Glomerular visceral epithelial cell (primary cell): ENCODE results near the gene RSL24D1.
"Not testable (repeated sequence)": the region's sequence is repeated elsewhere in the genome, so short reads cannot be mapped to it uniquely, and the experiment has no call there.

ENCODE experiments used
- DNase-seq: peaks from one replicate; pipeline ENCODE4 v3.0.0-alpha.2; 2016; ENCODE audit errors: extremely low spot score

RSL24D1 gene

DNA sequence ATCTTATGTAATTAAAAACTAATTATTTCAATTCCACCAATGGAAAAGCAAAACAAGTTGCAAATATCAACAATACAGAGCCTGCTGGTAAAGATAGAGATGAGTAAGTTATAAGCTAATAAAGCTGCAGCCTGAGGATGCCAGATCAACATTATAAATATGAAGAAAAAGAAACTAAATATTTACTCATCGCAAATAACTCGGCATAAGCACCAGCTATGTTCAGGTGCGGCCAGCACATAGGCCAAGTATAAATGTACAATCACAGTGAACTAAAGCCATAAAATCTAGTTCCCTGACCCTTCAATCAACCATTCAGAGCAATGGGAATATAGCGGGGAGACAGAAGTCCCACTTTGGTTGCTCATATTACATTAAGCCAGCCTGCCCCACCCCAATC, 7.7 kb upstream of the RSL24D1 start:
- DNase-seq: no peak

DNA sequence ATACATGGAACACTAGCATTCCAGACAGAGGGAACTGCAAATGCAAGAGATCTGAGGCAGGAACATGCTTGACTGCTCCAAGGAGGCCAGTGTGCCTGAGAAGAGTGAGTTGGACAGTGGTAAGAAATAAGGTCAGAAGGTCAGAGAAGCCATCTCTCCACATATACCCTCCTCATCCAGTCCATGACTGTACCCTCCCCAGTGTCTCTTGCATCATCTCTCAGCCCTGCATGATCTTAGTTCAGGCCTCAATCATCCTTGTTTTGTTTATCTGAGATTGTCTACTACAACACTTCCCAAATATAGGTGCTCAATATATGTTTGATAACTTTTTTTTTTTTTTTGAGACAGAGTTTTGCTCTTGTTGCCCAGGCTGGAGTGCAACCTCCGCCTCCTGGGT, 5.5 kb upstream of the RSL24D1 start:
- DNase-seq: no peak

DNA sequence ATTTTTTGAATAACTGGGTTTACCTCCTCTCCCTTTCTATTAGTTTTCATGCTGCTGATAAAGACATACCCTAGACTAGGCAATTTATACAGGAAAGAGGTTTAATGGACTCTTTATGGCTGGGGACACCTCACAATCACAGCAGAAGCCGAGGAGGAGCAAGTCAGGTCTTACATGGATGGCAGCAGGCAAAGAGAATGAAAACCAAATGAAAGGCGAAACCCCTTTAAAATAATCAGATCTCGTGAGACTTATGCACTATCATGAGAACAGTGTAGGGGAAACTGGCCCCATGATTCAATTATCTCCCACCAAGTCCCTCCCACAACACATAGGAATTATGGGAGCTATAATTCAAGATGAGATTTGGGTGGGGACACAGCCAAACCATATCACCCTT, 2.0 kb upstream of the RSL24D1 start:
- no peak for DNase-seq

DNA sequence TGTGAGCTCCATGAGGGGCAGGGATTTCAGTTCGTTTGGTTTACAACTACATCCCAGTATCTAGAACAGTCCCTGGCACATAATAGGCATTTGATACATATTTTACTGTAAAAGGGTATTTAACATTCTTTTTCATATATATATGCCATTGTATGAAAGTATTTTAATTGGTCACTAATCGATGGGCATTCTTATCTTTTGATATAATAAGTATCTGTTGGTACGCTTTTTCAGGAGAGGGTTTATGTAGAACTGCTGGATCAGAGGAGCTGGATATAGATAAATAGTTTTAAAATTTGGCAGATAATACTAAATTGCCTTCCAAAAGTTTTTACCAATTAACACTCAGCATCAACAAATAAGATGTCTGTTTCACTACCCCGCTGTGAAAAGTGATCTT, 978 bp upstream of the RSL24D1 start:
- DNase-seq: no peak

DNA sequence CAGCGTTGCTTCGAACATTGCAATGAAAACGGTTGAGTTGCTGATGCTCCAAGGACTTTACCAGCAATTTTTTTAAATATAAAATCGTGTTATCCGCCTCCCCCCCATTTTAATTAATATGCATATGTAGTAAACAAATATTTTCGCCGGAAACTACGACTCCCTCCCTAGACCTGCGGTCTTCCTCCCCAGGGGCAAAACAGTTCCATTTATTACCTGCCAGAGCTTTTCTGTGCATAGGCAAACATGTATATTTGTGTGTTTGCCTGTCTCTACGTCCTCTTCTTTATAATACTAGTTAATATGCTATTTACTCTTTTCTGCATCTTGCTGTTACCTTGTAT, 593 bp upstream of the RSL24D1 start:
- DNase-seq: no peak

DNA sequence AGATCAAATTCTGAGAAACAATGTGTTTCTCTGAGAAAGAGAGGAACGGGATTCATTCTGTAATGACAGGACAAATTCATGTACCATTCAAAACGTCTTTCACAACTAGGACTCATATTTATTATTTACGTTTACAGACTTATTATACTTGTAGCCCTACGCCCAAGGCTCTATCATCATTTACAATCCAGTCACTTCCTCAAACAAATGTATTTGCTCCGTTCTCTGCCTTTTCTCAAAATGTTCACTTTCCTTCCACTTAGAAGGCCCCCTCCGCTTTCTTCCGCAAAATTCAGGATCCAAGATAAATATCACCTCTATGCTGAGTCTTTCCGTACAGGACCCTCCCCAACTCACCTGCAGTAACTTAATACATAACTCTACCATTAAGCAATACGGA, 745 bp downstream of the RSL24D1 start:
- DNase-seq: no peak

DNA sequence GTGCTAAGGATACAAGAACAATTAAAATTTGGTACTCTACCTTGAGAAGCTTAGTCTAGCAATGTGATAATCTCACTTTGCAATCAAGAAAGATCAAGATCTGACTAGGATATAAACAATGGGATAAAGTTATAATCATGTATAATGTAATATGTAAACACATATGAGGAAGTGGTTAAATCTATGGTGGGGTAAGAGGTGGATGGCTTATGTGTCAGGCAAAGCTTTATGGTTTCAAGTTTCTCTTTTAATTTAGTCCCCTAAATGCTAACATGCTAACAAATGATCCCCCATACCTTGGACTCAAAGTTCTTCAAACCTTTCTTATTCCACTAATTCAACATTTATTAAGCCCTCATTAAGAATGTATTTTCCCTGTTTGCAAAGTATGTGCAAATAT, 2.5 kb downstream of the RSL24D1 start:
- DNase-seq: no peak

DNA sequence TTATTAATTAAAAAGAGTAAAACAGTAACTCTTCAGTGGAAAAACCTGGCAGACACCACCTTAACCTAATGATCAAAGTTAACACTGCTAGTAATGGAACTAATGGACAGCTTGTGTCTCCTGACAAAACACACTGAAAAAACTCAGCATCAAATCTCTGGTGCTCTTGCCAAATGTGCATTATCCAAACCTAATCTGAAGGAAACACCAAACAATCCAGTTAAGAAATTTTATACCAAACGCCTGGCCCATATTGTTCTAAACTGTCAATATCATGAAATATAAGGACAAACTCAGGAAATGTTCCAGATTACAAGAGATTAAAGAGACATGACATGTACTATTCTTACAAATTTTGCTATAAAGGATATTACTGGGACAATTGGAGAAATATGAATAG, 10.4 kb downstream of the RSL24D1 start:
- DNase-seq: no peak

DNA sequence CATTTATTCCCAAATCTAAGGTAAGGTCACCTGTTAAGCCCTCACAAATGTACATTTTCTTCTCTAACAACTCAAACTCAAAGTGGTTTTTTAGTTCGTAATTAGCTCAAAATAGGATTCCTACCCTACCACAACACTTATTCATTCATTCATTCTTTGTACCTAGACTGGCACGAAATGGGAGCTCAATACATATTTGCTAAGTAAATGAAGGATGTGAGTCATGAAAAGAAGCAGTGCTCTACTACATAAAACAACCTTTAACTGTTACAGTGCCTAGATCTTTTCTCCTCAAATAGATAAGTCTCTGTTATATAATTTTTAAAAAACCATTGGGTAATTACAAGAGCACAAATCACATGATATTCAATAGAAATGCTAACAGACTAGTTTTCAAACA, 13.1 kb downstream of the RSL24D1 start:
- DNase-seq: no peak

DNA sequence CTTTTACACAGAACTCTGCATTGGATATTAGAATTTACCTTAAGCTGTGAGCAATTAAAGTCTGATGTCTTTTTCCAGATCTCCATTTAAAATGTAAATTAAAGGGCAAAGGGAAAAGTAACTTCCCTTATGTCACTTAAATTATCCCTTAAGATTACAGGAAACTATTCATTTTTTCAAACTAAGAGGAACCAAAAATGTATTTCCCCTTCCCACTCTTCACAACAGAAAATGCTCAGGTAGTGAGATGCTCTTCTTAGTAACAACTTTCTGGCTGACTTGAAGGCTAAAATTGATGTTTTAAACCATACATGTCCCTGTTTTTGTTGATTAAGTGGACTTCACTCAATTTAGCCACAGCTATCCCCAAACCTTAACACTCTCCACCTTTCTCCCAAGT, 17.6 kb downstream of the RSL24D1 start:
- DNase-seq: no peak

DNA sequence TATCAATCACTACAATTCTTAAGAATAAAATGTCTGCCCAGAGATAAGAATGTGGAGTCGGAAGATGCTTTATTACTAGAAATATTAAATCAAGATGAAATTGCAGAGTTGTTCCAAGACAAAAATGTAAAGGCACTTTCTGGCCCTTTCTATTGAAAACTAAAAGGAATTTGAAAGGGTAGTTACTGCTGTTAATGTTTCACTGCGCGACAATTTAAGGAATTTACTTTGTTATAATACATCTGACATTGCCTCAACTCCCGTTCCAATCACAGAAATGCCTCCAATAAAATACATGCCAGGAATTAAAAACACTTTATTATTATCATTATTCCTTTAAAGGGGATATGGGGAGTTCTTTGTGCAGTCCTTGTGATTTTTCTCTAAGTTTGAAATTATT, 26.4 kb downstream of the RSL24D1 start:
- no peak for DNase-seq

DNA sequence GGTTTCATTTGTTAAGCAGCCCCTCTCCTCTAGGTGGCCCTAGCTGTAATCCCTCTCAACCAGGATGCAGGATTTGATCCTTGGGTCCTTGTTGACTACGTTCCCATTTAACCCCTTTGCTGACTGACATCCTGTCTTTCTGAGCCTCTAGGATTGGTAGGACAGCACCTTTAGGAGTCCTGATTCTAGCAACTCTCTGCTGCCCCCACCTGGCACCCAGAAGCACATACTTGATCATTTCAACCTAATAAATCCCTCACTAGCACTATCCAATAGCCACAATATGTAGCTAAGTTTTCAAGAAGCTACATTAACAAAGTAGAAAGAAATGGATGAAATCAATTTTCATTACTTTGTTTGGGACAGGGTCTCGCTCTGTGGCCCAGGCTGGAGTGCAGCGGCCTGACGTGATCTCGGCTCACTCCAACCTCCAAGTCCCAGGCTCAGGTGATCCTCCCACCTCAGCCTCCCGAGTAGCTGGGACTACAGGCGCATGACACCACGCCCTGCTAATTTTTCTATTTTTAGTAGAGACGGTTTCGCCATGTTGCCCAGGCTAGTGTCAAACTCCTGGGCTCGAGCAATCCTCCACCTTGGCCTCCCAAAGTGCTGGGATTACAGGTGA, 28.3 kb downstream of the RSL24D1 start:
- peak; percentile 71 for DNase-seq

DNA sequence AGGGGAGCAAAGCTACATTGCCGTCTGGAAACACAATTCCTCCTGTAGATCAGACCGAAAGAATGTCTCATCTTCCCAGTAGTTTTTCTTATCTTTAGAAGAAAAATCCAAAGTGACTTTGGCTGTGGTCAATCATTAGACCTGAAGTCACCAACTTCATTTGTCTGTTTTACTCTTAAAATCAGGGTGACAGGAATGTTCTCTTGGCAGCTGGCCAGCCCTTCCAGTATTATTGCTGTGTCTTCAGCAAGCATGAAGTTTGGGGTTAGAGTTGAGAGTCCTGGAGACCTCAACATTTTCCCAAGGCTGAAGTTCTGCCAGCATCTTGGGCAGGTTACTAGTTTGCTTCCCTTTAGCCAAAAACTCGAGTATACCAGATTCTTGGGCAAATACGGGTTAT, 32.5 kb downstream of the RSL24D1 start:
- DNase-seq: no peak

DNA sequence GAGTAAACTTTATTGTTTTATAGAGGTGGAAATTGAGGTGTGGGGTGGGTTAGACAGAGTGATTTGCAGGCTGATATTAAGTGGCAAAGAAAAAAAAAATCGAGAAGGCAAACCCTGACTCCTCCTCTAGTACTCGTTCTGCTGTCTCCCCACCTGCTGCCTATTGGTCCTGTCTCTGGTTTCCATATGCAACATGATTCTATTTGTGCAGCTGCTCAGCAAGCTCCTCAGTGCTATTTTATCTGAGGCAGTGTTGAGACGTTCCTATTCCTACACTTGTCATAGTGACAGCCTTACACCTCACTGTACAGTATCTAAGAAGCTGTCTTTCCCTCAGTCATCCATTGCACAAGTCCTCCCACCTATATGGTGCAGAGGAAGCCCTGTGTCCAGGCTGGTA, 45.1 kb downstream of the RSL24D1 start:
- no peak for DNase-seq

DNA sequence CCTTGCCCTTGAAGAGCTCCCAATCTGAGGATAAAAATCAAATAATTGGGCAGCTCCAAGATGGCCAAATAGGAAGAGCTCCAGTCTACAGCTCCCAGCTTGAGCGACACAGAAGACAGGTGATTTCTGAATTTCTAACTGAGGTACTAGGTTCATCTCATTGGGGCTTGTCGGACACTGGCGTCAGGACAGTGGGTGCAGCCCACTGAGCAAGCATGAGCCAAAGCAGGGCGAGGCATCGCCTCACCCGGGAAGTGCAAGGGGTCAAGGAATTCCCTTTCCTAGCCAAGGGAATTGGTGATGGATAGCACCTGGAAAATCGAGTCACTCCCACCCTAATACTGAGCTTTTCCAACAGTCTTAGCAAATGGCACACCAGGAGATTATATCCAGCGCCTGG, 53.6 kb downstream of the RSL24D1 start:
- not testable (repeated sequence) for DNase-seq

DNA sequence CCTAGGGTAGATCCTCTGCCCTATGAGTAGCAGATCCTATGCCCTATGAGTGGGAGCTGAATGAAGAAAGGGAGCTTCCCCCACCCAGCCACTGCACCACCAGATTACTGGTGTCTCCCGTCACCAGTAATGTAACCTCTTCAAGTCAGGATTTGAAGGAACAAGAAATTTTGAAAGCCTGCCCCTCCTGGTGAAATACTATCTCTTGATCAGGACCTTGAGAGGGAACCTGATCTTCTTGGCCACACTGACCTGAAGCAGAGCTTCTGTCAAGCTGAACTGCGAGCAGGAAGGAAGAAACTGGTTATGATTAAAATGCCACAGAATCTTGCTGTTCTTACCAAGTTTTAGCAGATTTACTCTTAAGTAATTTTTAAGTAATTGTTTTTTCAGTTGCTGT, 62.8 kb downstream of the RSL24D1 start:
- DNase-seq: no peak

DNA sequence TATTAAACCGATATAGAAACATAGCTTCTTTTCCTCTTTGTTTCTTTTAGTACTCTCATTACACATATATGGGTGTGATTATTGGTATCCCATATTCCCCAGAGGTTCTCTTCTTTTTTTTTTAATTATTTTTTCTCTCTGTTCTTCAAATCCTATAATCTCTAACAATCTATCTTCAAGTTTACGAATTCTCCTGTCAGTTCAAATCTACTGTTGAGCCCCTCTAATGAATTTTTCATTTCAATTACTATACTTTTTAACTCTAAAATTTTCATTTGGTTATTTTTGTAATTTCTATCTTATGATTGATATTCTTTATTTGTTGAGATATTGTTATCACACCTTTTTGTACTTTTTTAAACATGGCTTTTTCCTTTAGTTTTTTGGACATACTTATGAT, 64.1 kb downstream of the RSL24D1 start:
- DNase-seq: no peak
